Activated CD8-positive, alpha-beta memory T cell treated with anti-CD3 and anti-CD28 coated beads, Interleukin-2, amount 50 U/mL, for 24 hours (primary cell): ENCODE measurements around the gene DOLK.

Experiments used
- DNase-seq: peaks from one replicate; pipeline ENCODE4 v3.0.0-alpha.2; 2020; ENCODE audit errors: extremely low read depth

Gene DOLK

GRCh38 chr9:128933731-128934130 lies 13.7 kb downstream of the DOLK start:
- no peak for DNase-seq

- DNase-seq = no peak
Observed at GRCh38 chr9:128929560-128929959, 17.8 kb downstream of the DOLK start.

DNA sequence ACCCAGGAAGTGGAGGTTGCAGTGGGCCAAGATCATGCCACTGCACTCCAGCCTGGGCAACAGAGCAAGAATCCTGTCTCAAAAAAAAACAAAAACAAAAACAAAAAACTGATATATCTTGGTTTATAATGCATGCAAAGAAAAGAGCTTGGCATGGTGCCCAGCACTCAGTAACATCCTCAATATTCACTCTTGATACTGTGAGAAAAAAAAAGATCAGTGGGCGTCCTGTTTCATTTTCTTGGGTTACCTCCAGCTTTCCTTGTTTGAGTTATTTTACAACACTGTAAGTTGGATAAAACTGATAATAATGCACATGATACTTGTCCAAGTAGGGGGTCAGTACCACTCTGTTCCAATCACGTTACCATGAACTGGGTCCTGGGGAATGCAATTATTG lies 18.8 kb downstream of the DOLK start:
- no peak for DNase-seq

- DNase-seq = no peak
Observed at GRCh38 chr9:128927731-128928411, 19.5 kb downstream of the DOLK start.

GRCh38 chr9:128923493-128923883 lies 23.9 kb downstream of the DOLK start:
- DNase-seq = no peak

DNA sequence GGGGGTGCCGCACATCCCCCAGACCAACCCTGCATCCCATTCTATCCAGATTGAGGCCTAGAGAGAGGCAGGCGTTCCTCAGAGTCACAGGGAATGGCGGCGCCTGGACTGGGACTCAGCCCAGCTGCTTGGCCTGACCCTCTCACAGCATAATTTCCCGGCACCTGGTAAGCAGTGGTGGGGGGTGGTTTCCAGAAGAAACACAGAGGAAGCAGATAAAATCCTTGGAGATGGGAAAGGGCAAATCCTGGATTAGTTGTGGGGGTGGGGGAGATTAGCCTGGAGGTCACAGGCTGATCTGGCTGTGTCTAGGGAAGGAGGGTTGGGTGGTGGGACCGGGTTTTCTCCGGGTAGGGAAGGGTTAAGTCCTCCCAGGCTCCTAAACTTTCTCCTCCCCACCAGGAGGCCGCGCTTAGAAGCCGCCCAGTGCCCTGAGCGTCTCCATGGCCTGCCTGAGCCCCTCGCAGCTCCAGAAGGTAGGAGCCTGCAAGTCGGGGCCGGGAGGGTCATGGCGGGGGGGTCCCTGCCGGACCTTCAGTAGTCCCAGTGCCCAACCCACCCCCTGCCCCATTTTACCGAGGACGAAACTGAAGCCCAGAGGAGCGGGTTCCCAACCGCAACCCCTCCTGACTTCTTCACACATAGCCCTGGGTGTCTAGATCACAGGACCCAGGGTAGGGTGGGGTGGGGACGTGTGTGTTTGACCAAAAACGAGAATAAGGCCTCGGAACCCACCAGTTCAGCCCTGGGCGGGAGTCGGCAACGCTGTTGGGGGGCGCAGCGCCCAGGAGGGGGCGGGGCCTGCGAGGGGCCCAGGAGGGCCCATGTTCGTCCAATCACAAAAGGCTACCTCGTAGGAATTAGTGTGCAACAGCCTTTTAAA lies 25.3 kb downstream of the DOLK start:
- DNase-seq = no peak

GRCh38 chr9:128920381-128921058 lies 26.9 kb downstream of the DOLK start, which contains the start of gene PHYHD1:
PHYHD1 (plus strand) TSS chr9:128920982; CDS start chr9:128922324, 1,342 bp downstream.
- no peak for DNase-seq

- no peak for DNase-seq
Observed at GRCh38 chr9:128919402-128920089, 27.9 kb downstream of the DOLK start.

DNA sequence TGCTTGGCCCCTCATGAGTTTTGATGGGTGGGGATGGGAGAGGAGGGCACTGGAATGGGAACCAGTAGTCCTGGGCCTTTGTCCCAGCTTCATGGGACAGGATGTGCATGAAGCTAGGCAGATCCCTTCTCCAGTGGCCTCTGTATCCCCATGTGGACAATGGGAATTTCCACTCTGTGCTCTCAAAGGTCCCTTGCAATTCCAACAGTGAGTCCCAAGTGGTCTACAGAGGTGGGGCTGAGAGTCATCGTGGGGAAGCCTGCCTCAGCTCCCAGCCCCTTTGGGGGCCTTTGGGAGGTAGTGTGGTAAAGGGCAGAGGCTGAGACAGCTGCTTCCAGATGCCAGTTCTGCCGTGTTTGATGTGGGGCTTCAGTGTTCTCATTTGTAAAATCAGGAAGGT lies 28.5 kb downstream of the DOLK start:
- DNase-seq = no peak

GRCh38 chr9:128917151-128917849 lies 30.1 kb downstream of the DOLK start:
- DNase-seq = no peak

GRCh38 chr9:128916745-128917144 lies 30.7 kb downstream of the DOLK start:
- DNase-seq = no peak

GRCh38 chr9:128916204-128916603 lies 31.2 kb downstream of the DOLK start:
- no peak for DNase-seq

- no peak for DNase-seq
Observed at GRCh38 chr9:128913995-128914772, 33.2 kb downstream of the DOLK start.

DNA sequence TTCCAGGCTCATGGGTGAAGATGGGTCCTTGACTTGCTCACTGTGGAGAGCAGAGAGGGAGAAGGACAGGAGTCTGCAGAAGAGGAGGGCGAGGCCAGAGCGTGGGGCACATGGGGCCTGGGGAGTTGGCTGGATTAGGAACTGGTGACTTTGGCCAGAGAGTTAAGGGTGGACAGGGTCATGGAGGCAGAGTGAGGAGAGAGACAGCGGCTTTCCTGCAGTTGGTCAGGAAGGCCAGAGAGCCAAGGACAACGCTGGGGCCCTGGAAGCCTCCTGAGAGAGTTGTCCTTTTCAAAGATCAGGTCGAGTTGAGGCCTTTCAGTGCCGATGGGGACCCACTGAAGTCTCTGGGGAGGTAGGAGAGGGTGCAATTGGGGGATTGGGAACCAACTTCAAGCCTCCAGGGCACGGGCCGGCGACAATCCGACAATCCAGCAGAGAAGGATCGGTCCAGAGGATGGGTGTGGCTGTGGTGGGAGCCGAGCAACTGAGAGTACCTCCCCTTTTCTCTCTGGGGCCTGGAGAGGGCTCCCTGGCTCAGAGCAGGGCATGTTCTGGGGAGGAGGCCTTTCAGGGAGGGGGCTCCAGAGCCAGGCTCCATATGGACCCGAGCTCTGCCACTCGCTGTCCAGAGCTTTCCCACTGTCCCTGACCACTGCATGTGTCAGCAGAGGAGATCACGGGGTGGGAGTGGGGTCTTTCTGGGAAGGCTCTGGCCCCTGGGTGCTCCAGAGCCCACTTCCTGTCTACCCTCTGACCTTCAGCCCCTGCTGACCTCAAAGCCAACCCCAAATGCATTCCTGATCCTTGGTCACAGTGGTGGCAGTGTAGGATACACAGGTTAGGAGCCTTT lies 34.1 kb downstream of the DOLK start:
- DNase-seq = no peak

GRCh38 chr9:128912270-128912853 lies 35.0 kb downstream of the DOLK start:
- no peak for DNase-seq

DNA sequence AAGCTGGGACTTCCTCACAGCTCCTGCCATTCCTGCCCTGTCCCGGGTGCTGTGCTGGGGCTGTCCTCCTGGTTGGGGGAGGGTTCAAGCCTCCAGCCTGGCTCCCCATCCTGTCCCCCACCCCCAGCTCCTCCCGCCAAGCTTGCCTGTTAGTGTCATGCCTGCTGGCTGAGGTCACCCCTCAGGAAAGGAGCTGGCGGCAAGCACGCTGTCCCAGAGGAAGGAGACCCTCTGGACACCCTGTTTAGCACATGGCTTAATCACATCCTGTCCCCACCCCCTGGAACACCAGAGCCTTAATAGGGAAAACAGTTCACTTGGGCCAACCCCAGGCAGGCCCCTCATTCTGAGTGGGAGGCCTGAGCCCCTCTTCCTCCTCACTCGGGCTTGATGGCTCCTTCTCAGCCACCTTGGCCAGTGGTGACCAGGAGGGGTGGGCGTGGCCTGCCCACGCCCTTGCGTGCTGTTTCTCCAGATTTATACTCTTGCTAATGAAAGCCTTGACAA lies 35.8 kb downstream of the DOLK start:
- DNase-seq = no peak

DNA sequence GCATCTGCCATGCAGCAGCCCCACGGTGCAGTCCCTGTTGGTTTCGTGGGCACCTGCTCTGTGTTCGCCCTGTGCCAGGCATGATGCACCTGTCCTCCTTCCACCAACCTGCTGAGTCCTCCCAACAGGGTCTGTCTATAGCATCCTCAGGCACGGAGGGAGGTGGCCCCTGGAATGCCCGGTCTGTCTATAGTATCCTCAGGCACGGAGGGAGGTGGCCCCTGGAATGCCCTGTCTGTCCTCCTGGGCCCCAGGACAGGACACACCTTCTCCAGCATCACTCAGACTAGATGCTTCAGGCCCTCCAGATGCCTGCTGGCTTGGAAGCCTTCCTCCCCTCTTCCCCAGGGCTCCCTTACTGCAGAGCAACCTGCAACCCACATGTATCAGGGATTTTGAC lies 36.5 kb downstream of the DOLK start:
- DNase-seq = no peak

GRCh38 chr9:128909859-128910258 lies 37.5 kb downstream of the DOLK start:
- no peak for DNase-seq

GRCh38 chr9:128908372-128908771 lies 39.0 kb downstream of the DOLK start:
- DNase-seq = no peak
